Measurements from ENCODE around the gene GABRG3.
"Not testable (repeated sequence)": the region's sequence is repeated elsewhere in the genome, so short reads cannot be mapped to it uniquely, and the experiment has no call there.

GABRG3 gene

DNA sequence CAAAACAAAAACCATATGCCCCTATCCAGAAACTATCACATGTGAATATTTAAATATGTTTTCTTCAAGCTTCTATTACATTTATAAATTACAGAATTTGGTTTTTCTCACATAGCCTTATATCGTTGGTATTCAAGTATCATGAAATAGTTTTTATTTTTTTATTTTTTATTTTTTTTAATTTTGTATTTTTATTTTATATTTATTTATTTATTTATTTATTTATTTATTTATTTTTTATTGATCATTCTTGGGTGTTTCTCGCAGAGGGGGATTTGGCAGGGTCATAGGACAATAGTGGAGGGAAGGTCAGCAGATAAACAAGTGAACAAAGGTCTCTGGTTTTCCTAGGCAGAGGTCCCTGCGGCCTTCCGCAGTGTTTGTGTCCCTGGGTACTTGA, 32.0 kb downstream of the GABRG3 start:
- DNase-seq = not testable (repeated sequence)

DNA sequence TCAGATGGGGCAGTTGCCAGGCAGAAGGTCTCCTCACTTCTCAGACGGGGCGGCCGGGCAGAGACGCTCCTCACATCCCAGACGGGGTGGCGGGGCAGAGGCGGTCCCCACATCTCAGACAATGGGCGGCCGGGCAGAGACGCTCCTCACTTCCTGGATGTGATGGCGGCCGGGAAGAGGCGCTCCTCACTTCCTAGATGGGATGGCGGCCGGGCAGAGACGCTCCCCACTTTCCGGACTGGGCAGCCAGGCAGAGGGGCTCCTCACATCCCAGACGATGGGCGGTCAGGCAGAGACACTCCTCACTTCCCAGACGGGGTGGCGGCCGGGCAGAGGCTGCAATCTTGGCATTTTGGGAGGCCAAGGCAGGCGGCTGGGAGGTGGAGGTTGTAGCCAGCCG, 33.2 kb downstream of the GABRG3 start:
- DNase-seq = not testable (repeated sequence)

DNA sequence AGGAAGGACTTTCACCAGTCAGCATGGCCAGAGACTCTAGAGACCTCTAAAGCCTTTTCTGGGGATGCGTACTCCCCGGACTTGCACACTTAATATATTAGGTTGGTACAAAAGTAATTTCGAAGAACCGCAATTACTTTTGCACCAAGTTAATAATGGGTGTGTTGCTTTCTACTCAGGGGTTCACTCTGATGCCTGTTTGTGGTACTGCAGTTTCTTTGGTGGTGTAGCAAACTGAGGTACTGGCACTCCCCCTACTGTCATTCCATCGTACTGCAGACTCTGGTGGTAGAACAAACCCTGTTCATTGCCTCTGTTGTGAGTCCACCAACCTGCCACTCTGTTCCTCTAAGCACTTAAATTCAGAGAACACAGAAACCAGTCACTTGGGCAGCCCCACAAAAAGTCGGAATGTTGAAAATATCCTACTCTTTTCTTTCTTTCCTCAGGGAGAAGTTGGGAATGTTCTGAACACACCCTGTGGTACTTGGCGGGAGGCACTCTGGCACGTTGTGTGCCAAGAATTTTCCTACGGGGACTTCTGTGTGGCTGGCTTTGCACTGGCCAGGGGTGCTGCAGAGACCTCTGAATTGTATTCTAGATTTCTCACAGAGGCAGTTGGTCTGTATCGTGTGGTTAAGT, 46.3 kb downstream of the GABRG3 start:
- DNase-seq = no peak

DNA sequence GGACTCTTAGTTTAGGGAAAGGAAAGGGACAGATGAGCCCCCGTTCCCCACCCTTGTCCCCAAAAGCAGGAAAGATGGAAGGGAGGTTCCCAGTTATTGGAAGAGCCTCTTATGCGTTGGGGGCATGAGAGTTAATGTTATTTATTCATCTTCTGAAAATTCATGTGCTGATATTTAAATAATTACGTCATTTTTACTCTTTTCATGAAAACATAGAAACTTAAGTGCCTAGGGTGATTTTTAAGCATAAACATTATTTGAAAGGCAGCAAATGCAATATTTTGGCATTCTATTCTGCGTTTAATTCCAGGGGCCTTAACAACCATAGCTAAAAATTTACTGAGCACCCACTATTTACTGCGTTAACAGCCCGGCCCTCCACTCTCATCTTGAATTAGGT, 48.7 kb downstream of the GABRG3 start:
- DNase-seq = no peak

DNA sequence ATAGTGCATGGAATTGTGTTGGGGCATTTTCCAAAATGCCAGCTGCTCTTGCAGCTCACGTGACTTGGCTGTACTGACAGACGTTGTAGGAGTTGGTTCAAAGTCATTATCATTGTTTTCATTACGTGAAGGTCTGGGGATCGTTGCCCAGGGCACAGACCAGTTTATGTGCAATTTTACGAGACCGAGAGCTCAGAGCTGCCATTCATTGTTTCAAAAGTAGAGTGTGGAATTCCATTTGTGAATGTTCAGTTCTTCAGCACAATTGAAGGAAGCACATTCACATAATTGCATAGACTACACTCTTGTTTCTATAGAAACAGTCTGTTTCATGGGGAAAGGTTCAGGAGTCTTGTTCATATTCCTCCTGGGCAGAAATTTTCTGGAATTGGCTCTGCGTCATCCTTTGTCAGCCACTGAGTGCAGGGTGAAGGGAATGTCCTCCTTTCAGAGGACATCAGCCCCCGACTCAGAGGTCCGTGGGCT, 54.5 kb downstream of the GABRG3 start:
- no peak for DNase-seq

DNA sequence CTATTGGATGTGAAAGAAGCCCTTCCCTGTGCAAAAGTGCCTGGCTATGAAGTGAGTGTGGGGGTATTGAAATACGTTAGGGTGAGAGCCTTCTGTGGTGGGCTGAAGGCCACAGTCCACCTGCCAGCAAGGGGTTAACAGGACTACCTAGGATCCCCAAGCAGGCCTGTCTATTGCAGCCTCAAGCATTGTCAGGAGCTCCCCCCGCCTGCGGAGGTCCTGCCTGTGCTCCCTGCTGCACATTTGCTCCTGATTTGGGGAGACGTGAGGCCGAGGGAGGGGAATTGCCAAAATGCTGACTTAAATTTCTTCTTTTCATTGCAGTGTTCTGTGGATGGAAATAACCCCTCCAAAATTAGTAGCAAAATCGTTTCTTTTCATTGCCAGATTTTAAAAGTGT, 56.2 kb downstream of the GABRG3 start:
- no peak for DNase-seq

- no peak for DNase-seq
These were observed 58.0 kb downstream of the GABRG3 start for GRCh38 chr15:27028858-27029477.

DNA sequence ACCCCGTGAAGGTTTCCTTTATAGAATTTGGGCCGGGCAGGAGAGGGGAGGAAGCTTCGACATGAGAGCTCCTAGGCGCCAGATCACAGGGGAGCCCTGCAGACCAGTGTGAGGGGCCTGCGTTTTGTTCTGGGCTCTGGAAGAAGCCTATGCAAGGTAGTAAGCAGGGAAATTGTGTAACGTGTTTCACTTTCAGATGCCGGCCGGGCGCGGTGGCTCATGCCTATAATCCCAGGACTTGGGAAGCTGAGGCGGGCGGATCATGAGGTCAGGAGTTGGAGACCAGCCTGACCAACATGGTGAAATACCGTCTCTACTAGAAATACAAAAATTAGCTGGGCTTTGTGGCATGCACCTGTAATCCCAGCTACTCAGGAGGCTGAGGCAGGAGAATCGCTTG, 65.2 kb downstream of the GABRG3 start:
- DNase-seq = no peak

GRCh38 chr15:27037501-27037900, 66.5 kb downstream of the GABRG3 start:
- DNase-seq = no peak

- no peak for DNase-seq
These were observed 68.2 kb downstream of the GABRG3 start for GRCh38 chr15:27039152-27039551.

GRCh38 chr15:27042230-27042629, 71.2 kb downstream of the GABRG3 start:
- no peak for DNase-seq

DNA sequence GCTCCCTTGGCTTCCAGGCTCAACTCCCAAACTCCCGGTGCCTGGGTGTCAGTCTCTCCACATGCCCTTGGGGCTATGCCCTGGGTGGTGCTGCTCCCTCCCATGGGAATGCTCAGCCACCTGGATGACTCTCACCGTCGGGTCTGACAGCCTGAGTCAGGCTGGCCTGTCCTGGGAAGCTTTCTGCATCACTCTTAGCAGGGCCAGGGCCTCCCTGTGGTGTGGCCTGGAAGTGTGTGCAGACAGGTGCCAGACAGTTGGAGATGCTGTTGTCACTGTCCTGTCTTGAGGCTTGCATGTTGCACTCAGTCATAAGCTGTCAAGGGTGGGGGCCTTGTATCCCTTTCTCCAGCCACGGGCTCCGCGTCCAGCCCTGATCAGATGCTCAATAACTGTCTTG, 71.7 kb downstream of the GABRG3 start:
- no peak for DNase-seq

DNA sequence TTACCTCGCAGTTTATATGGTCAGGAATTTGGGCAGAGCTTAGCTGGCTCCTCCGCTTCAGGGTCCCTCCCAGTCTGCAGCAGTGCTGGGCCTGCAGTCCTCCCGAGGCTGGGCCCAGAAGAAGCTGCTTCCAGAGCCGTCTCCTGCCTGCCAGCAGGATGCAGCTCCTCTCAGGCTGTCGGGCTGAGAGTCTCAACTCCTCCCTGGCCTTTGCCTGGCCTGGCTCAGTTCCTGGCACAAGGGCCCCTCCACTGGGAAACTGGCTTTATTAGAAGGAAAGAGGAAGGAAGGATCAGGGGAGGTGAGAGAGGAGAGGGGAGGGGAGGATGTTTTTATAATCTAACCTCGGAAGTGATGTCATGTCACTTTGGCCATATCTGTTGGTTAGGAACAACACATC, 72.8 kb downstream of the GABRG3 start:
- no peak for DNase-seq

- no peak for DNase-seq
These were observed 74.8 kb downstream of the GABRG3 start for GRCh38 chr15:27045796-27046195.

DNA sequence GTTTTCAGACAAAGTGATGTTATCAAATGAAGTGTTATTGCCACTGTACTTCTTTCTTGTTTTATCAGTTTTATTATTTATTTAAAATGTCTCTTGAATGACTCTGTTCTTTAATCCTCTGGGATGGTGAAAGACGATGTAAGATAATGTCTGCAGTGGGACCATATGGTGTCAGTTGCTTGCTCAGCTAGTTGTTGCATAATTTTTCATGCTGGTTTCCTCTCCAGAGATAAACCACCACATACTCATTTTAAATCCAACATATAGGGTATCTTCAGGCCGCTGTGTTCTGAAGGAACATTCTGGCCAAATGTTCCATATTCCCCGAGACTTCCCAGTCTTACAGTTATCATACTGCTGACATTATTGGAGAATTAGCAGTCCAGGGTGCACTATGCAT, 75.9 kb downstream of the GABRG3 start:
- DNase-seq = no peak

- no peak for DNase-seq
These were observed 79.2 kb downstream of the GABRG3 start for GRCh38 chr15:27050163-27050562.

DNA sequence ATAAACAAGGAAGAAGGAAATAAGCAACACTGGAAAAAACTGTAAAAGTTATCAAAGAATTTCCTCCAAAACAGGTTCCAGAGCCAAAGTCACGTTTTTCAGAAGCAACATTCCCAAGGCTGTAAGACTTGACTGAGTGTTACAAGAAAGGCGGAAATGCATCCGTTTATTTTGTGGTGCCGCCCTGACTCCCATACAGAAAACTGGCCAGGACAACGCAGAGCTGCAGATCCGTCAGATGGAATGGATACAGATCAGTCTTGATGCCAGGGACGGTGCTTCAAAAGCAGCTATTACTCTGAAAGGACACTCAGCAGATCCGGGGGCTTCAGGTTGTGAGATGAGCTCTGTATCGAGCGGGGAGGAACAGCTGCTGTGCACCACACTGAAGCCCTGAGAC, 83.4 kb downstream of the GABRG3 start:
- no peak for DNase-seq

DNA sequence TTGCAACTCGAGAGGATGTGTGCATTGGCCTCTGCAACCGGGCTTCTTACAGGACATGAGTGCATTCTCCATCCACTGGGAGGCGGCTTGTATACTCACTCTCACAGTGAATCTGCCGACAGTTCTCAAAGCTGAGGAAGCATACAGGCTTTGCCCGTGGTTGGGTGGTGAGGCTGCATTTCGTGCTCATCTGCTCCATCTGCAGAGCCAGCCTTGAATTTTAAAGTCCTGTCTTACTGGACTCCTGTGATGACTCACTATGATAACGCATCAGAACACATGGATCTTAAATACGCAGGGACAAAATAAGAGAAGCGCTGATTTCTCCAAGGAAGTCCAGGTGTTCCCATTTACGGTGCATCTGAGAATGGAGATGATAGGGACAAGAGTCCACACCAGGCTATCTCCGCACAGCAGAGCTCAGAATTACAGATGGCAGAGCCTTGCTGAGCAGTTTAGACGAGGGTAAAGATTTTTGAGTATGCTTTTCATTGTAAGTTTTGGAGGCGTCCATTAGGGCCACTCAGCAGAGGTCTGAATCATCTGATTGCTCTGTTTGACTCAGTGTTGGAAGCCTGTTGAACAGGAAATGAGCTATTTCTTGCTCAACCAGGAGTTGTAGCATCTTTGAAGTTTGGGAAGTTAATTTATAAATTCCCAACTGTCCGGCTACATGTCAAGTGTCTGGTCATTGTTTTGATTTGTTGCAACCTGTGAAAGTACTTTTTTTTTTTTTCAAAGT, 87.1 kb downstream of the GABRG3 start:
- DNase-seq = no peak

- no peak for DNase-seq
These were observed 88.0 kb downstream of the GABRG3 start for GRCh38 chr15:27058939-27059338.

- peak in 1 of 2 donors; percentile 2 for DNase-seq
These were observed 88.7 kb downstream of the GABRG3 start for GRCh38 chr15:27059610-27060202.

DNA sequence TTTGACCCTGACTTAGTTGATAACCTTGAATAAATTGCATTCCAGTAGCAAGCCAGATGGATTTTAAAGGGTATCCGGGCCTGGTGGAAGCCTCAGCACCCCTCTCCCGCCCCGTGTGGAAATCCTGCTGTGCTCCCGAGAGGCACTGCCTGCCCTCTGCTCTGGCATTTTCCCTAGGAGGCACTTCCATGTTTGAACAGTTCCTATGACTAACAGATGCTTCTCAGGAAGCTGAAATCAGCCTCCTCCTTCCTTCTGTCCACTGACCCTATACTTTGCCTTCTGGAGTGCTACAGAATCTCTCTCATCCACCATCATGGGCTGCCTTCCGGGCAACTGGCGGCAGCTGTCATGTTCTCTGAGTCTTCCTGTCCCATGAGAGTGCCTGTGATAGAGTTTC, 90.8 kb downstream of the GABRG3 start:
- no peak for DNase-seq

DNA sequence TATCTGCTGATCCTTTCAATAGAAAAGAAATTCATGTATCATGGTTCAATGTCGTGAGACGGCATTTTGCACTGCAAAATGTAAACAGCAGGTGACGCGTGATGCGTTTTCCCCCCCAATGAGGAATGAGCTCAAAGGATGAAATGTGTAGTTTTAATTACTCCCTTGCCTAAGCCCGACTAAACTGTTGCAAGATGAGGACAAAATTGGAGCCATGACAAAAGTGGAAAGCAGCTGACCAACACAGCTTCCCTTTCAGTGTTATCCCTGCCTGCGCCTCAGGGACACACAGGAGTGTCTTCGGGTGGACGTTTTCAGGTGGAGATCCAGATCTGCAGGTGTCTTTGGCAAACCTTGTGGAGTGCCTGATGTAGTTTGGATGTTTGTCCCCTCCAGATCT, 92.0 kb downstream of the GABRG3 start:
- no peak for DNase-seq

GRCh38 chr15:27064080-27064479, 93.1 kb downstream of the GABRG3 start:
- no peak for DNase-seq

GRCh38 chr15:27065151-27065550, 94.2 kb downstream of the GABRG3 start:
- DNase-seq = no peak
